Stimulated activated naive CD4-positive, alpha-beta T cell treated with Interleukin-2 at 50 U/mL for 16 hours (primary cell): ENCODE results near the gene GRIFIN.
A peak's percentile ranks its signal among the peaks of the same experiment; 100 is the strongest.
"Not testable (repeated sequence)": the region's sequence is repeated elsewhere in the genome, so short reads cannot be mapped to it uniquely, and the experiment has no call there.

Experiments
- DNase-seq: peaks from one replicate; lab custom pipeline; 2025; lab: John Stamatoyannopoulos, UW

GRIFIN gene

GRCh38 chr7:2478399-2478785 is 2.2 kb upstream of the GRIFIN start:
- DNase-seq, result no peak

GRCh38 chr7:2477447-2478398 is 1.5 kb upstream of the GRIFIN start:
- DNase-seq, result peak; percentile 42

- no peak for DNase-seq
These were observed 713 bp upstream of the GRIFIN start for GRCh38 chr7:2476776-2477446.

DNA sequence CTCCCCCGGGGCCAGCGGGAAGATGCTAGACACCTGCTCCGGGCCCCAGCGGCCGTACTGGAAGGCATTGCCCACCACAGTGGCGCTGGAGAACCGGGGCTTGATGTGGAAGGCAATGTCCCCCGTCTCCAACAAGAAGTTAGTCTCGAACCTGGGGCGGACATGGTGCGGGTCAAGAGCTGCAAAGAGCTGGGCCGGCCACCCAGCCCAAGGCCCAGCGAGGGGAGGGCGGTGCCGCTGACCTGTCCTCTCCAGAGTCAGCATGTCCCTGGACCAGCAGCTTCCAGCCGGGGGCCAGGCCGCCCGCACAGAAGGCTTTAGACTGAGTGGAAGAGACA is 551 bp downstream of the GRIFIN start:
- no peak for DNase-seq

DNA sequence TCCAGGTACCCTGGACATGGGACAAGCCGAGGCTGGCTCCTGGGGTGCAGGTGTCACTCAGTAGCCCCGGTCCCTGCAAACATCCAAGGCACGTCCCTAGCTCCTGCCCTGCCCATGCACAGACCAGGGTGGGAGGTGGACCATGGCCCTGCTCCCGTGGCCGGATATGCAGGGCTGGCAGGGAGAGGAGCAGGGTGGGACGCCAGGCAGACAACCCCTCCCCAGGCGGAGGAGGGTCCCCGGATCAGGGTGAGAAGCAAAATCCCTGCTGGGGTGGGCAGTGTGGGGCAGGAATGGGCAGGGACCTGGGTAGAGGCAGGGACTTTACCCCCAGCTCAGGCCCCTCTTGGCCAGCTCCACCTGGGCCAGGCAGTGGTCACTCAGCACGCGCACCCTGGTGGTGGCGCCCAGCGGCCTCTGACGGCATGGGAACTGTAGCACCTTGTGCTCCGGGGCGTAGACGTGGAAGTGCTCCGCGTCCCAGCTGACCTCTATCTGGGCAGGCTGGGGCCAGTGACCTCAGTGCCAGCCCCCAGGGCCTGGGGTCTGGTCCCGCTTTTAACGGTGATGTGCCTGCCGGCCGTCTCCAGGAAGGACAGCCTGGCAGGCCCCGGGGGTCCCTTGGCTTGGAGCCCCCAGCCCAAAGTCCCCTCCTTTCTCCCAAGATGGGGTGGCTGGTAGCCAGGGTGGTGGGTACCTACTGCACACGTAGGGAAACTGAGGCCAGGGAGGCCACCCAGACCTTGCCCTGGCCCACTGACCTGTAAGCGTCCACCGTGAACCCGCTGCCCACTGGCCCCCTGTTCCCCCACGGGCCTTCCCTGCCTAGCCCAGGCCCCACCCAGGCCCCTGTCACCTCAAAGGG is 1.2 kb downstream of the GRIFIN start:
- DNase-seq, result no peak

GRCh38 chr7:2474224-2474623 is 2.0 kb downstream of the GRIFIN start:
- no peak for DNase-seq

DNA sequence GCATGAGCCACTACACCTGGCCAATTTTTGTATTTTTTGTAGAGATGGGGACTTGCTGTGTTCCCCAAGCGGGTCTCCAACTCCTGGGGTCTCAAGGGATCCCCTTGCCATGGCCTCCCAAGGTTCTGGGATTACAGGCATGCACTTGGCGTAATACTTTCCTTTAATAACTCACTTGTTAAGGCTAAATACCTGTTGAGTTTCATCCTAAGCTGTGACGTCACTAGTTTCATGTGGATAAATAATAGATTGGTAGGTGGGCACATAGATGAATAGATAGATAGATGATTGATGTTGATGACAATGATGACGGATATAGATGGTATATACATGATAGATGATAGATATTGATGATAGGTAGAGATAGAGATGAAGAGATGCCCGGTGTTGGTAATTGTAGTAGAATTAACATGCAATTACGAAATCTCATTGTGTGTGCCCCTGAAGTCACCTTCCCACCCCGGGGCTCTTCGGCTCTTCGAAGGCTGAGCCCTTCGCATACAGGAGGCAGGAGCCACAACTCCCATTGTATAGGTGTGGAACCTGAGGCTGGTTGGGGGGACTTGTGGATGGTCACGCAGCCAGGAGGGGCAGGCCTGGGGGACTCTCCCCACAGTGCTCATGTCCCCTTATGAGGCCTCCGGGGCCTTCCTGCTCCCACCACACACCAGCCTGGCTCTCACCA is 2.6 kb downstream of the GRIFIN start:
- DNase-seq, result no peak

DNA sequence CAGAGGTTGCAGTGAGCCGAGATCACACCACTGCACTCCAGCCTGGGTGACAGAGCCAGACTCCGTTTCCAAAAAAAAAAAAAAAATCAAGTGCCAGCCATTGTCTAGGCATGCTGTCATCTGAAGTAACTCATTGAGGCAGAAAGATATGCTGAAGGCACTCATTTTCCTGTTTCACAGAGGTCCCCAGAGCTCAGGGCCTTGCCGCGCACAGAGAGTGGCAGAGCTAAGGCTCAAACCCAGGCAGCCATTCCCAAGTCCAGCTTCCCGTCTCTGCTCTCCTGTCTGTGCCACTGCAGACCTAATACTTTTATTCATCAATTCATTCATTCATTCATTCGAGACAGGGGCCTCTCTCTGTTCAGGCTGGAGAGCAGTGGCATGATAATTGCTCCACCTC is 3.5 kb downstream of the GRIFIN start:
- DNase-seq, result no peak

DNA sequence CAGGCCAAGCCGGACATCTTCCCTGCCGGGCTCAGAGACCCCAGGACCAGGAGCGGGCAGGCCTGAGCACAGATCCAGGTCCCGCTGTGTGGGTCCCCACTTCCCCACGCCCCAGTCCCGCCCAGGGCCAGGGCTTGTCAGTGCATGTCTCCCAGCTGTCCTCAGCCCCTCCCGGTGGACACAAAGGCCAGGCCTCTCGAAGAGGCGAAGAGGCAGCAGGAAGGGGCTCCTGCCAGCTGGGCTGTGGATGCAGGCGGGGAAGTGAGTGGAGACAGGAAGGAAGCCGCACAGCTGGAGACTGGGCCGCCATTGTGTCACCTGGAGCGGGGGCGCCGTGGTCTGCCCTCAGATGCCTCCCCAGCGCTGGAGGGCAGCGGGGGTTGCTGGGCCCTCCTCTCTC is 4.8 kb downstream of the GRIFIN start:
- no peak for DNase-seq

- no peak for DNase-seq
These were observed 5.2 kb downstream of the GRIFIN start for GRCh38 chr7:2471022-2471329.

- DNase-seq, result no peak
These were observed 5.8 kb downstream of the GRIFIN start for GRCh38 chr7:2470204-2471021.

DNA sequence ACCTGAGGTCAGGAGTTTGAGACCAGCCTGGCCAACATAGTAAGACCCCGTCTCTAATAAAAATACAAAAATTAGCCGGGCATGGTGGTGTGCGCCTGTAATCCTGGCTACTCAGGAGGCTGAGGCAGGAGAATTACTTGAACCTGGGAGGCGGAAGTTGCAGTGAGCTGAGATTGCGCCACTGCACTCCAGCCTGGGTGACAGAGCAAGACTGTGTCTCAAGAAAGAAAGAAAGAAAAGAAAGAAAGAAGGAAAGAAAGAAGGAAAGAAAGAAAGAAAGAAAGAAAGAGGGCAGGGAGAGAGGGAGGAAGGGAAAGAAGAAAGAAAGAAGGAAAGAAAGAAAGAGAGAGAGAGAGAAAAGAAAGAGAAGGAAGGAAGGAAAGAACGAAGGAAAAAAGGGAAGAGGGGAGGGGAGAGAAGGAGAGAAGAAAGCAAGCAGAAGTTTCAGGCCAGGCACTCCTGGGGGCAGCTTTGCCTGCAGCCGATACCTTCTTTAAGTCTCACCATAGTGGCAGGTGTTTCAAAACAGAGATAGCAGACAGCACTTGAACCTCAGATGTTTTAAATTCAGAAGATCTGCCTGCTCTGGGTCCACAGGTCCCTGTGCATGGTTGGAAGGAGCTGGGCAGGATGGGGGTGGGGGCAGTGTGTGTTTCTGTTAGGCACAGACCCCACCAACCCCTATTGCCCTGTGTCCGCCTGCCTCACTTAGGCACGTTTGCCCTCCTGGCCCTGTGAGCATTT is 6.6 kb downstream of the GRIFIN start:
- not testable (repeated sequence) for DNase-seq

DNA sequence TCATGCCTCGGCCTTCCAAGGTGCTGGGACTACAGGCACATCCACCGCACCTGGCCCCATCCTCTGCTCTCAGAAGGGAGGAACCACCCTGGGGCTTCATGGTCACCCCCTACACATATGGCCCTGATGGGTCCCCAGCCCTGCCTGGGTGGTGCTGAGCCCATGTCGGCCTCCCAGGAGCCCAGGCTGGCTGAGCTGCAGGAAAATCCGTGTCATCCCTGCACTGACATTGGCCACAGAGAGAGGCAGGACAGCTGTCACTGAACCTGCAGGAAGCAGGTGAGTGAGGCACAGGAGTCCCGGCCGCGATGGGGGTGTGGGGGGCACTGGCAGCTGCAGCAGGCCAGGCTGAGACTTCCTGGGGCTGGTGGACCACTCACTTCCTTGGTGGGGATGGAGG is 8.0 kb downstream of the GRIFIN start:
- no peak for DNase-seq

GRCh38 chr7:2466675-2467074 is 9.5 kb downstream of the GRIFIN start:
- DNase-seq, result no peak

GRCh38 chr7:2465928-2466327 is 10.3 kb downstream of the GRIFIN start:
- no peak for DNase-seq

DNA sequence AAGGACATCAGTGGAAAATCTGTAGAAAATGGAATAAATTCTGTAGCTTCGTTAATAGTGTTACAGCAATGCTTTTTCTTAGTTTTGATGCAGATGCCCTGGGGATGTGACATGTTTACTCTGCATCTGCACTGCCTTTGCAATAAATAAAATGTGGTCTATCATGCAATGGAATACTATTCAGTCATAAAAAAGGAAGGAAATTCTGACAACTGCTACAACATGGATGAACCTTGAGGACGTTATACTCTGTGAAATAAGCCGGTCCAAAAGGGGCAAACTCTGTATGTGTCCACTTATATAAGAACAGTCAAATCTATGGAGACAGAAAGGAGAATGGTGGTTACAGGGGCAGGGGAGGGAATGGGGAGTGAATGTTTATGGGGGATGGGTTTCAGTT is 13.5 kb downstream of the GRIFIN start:
- DNase-seq, result no peak

DNA sequence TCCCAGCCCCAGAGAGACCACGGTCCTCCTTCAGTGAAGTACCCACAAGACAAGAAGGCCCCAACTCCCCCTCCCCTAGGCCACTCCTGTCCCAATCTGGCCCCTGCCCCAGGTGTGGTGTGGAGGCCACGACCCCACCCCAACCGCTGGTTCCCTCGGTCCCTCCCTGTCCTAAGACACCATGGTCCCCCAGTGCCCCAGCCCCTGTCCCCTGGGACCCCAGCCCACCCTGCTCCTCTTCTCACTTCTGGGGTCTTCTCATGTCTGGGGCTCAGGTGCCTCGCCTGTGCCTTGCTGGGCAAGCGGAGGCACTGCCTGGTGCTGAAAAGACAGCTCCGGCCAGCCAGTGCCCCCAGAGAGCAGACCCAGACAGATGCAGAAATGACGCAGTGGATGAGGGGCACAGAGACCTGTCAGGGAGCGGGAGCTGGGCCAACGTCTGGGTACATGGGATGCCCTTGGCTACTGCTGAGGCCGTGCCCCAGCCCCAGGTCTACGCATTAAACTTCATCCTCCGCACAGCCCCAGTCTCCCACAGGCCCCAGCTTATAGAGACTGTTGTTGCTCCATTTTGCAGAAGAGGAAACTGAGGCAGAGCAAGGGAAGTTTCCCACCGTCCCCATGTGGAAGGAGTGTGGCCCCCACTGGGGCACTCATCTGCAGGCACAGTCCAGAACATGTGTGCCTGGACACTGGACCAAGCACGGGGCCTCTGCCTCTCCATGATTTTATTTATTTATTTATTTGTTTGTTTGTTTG is 14.8 kb downstream of the GRIFIN start:
- no peak for DNase-seq

DNA sequence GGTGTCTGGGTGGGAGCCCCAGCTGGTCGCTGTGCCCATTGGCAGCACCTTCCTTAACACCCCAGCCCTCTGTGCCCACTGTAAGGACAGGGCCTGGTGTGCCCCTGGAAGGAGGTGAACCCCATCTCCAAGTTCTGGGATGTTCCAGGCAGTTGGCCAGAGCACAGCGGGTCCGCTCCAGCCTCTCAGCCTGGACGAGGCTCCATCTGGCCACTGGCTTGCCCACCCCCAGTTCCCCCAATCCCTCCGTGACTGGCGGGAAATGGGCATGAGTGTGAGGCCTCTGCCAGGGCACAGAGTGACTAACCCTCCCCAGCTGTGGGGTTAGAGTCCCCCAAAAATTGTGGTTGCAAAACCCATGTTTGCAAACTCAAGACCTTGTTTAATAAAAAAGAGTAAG is 15.6 kb downstream of the GRIFIN start:
- no peak for DNase-seq

DNA sequence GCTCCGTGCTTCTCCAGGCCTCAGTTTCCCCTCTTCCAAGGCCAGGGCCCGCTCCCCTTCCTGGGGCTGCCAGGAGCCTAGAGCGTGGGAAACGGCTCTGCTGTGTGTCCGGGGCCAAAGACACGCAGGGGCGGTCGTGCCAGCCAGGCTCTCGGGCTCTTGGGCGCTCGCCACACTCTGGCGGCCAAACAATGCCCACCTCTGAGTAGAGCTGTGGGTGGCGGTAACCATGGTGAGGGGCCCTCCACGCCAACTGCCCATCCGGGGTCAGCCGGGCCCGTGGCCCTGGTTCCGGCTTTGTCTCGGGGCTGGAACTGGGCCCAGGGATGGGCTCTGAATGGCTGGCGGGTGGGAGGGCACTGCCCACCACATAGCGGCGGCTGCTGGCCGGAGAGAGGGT is 16.0 kb downstream of the GRIFIN start:
- DNase-seq, result no peak

- no peak for DNase-seq
These were observed 16.5 kb downstream of the GRIFIN start for GRCh38 chr7:2459674-2460073.
